HEK293 (cell line): ENCODE results near the gene DNAH9.

ENCODE experiments used
- CTCF ChIA-PET: fragments of 350-600 bp; formaldehyde crosslinking; extraction: SDS; loops from one replicate; lab custom pipeline; 2021; ENCODE audit warnings: antibody characterized with exemption; lab: Yijun Ruan, JAX
- POLR2A ChIA-PET: fragments of 300-600 bp; formaldehyde crosslinking; extraction: SDS; loops from one replicate; lab custom pipeline; 2020; ENCODE audit warnings: antibody characterized with exemption, inconsistent platforms; lab: Yijun Ruan, JAX
- H3K27ac ChIP-seq: fragments of 200-500 bp; sonication (Bioruptor generic); 2 replicates; pipeline ENCODE4 v1.5.1; 2014; ENCODE audit warnings: low read depth, low read length, control low read depth, inconsistent platforms; ENCODE audit errors: extremely low read depth
- H3K36me3 ChIP-seq, 2 experiments: fragments of 200-500 bp in 1 of 2; sonication (Bioruptor generic) in 1 of 2; 1 replicate in 1 of 2; 2 replicates in 1 of 2; pipeline ENCODE4 v1.5.1; 2014 to 2017; ENCODE audit warnings: inconsistent platforms in 2 of 2, low read length in 2 of 2; ENCODE audit not compliant: control insufficient read depth in 2 of 2, insufficient read depth in 1 of 2
- H3K4me1 ChIP-seq: fragments of 200-500 bp; sonication (Bioruptor generic); 2 replicates; pipeline ENCODE4 v1.5.1; 2014; ENCODE audit warnings: mild to moderate bottlenecking, low read length, inconsistent platforms; ENCODE audit not compliant: control insufficient read depth, insufficient read depth
- H3K4me3 ChIP-seq: 2 replicates; pipeline ENCODE4 v1.5.1; 2011; ENCODE audit warnings: low read depth, mild to moderate bottlenecking, control low read depth, low read length, moderate library complexity
- H3K9me3 ChIP-seq: fragments of 200-500 bp; sonication (Bioruptor generic); 2 replicates; pipeline ENCODE4 v1.5.1; 2014; ENCODE audit warnings: low read depth, low read length, inconsistent platforms; ENCODE audit not compliant: control insufficient read depth, insufficient read depth
- HOXA7 ChIP-seq: sonication (generic); formaldehyde crosslinking; IDR thresholded peaks from 2 replicates; pipeline ENCODE4 v1.8.1; 2022; ENCODE audit warnings: missing genetic modification reagents, borderline replicate concordance
- IKZF3 ChIP-seq: fragments of 450-650 bp; IDR thresholded peaks from 2 replicates; pipeline ENCODE4 v1.5.0; 2018; ENCODE audit warnings: missing biosample characterization, mild to moderate bottlenecking, missing genetic modification characterization, moderate library complexity
- KLF10 ChIP-seq: fragments of 450-650 bp; IDR thresholded peaks from 2 replicates; pipeline ENCODE4 v1.5.1; 2018; ENCODE audit warnings: missing biosample characterization, mild to moderate bottlenecking, missing genetic modification characterization
- KLF8 ChIP-seq: fragments of 450-650 bp; formaldehyde crosslinking; IDR thresholded peaks from 2 replicates; pipeline ENCODE4 v1.5.1; 2016; ENCODE audit warnings: missing biosample characterization, missing genetic modification characterization
- MEIS1 ChIP-seq: sonication (generic); formaldehyde crosslinking; IDR thresholded peaks from 2 replicates; pipeline ENCODE4 v1.8.1; 2022; ENCODE audit warnings: missing genetic modification reagents, mild to moderate bottlenecking, borderline replicate concordance
- RBAK ChIP-seq: fragments of 450-650 bp; formaldehyde crosslinking; IDR thresholded peaks from 2 replicates; pipeline ENCODE4 v1.5.1; 2016; ENCODE audit warnings: missing biosample characterization, missing genetic modification characterization
- SALL2 ChIP-seq: fragments of 450-650 bp; formaldehyde crosslinking; IDR thresholded peaks from 2 replicates; pipeline ENCODE4 v1.5.0; 2017; ENCODE audit warnings: missing biosample characterization, mild to moderate bottlenecking, missing genetic modification characterization, borderline replicate concordance
- ZFHX2 ChIP-seq: fragments of 450-650 bp; formaldehyde crosslinking; conservative IDR thresholded peaks from 2 replicates; pipeline ENCODE4 v1.5.1; 2016; ENCODE audit warnings: missing biosample characterization, missing genetic modification characterization
- ZIC2 ChIP-seq: fragments of 450-650 bp; formaldehyde crosslinking; IDR thresholded peaks from 2 replicates; pipeline ENCODE4 v1.5.1; 2016; ENCODE audit warnings: missing biosample characterization, missing genetic modification characterization
- ZNF121 ChIP-seq: fragments of 450-650 bp; formaldehyde crosslinking; IDR thresholded peaks from 2 replicates; pipeline ENCODE4 v1.5.1; 2016; ENCODE audit warnings: missing biosample characterization, missing genetic modification characterization
- ZNF155 ChIP-seq: fragments of 450-650 bp; formaldehyde crosslinking; IDR thresholded peaks from 2 replicates; pipeline ENCODE4 v1.5.1; 2016; ENCODE audit warnings: missing biosample characterization, missing genetic modification characterization
- ZNF211 ChIP-seq: fragments of 450-650 bp; formaldehyde crosslinking; IDR thresholded peaks from 2 replicates; pipeline ENCODE4 v1.5.1; 2016; ENCODE audit warnings: low read depth, missing biosample characterization, missing genetic modification characterization
- ZNF248 ChIP-seq: fragments of 450-650 bp; formaldehyde crosslinking; IDR thresholded peaks from 2 replicates; pipeline ENCODE4 v1.5.1; 2017; ENCODE audit warnings: missing biosample characterization, missing genetic modification characterization
- ZNF302 ChIP-seq: fragments of 450-650 bp; formaldehyde crosslinking; IDR thresholded peaks from 2 replicates; pipeline ENCODE4 v1.5.1; 2016; ENCODE audit warnings: missing biosample characterization, missing genetic modification characterization, low read depth
- ZNF354C ChIP-seq: fragments of 450-650 bp; formaldehyde crosslinking; IDR thresholded peaks from 2 replicates; pipeline ENCODE4 v1.5.1; 2016; ENCODE audit warnings: missing biosample characterization, missing genetic modification characterization, low read depth, borderline replicate concordance
- ZNF426 ChIP-seq: fragments of 450-650 bp; formaldehyde crosslinking; IDR thresholded peaks from 2 replicates; pipeline ENCODE4 v1.5.1; 2017; ENCODE audit warnings: missing biosample characterization, missing genetic modification characterization, mild to moderate bottlenecking, inconsistent platforms, moderate library complexity
- ZNF521 ChIP-seq: fragments of 450-650 bp; formaldehyde crosslinking; IDR thresholded peaks from 2 replicates; pipeline ENCODE4 v1.5.1; 2017; ENCODE audit warnings: missing biosample characterization, mild to moderate bottlenecking, missing genetic modification characterization
- ZNF560 ChIP-seq: fragments of 450-650 bp; formaldehyde crosslinking; IDR thresholded peaks from 2 replicates; pipeline ENCODE4 v1.5.1; 2017; ENCODE audit warnings: missing biosample characterization, missing genetic modification characterization, borderline replicate concordance
- ZNF571 ChIP-seq: fragments of 450-650 bp; formaldehyde crosslinking; IDR thresholded peaks from 2 replicates; pipeline ENCODE4 v1.5.0; 2017; ENCODE audit warnings: missing biosample characterization, missing genetic modification characterization
- ZNF677 ChIP-seq: fragments of 450-650 bp; IDR thresholded peaks from 2 replicates; pipeline ENCODE4 v1.5.0; 2018; ENCODE audit warnings: missing biosample characterization, mild to moderate bottlenecking, missing genetic modification characterization, moderate library complexity
- ZNF830 ChIP-seq: fragments of 450-650 bp; IDR thresholded peaks from 2 replicates; pipeline ENCODE4 v1.5.0; 2018; ENCODE audit warnings: missing biosample characterization, missing genetic modification characterization, low read depth, mild to moderate bottlenecking, moderate library complexity
- ZSCAN23 ChIP-seq: fragments of 450-650 bp; formaldehyde crosslinking; IDR thresholded peaks from 2 replicates; pipeline ENCODE4 v1.5.1; 2016; ENCODE audit warnings: missing biosample characterization, missing genetic modification characterization
- TF ChIP-seq, protein P1 (sequence below): fragments of 450-650 bp; formaldehyde crosslinking; IDR thresholded peaks from 2 replicates; pipeline ENCODE4 v1.5.1; 2017; ENCODE audit warnings: missing biosample characterization, missing genetic modification characterization
- TF ChIP-seq, protein P2 (sequence below): fragments of 450-650 bp; formaldehyde crosslinking; conservative IDR thresholded peaks from 2 replicates; pipeline ENCODE4 v1.5.1; 2016; ENCODE audit warnings: low read depth, missing biosample characterization, missing genetic modification characterization
- TF ChIP-seq, protein P3 (sequence below): fragments of 450-650 bp; formaldehyde crosslinking; conservative IDR thresholded peaks from 2 replicates; pipeline ENCODE4 v1.5.1; 2016; ENCODE audit warnings: low read depth, missing biosample characterization, missing genetic modification characterization

DNAH9 gene

DNA sequence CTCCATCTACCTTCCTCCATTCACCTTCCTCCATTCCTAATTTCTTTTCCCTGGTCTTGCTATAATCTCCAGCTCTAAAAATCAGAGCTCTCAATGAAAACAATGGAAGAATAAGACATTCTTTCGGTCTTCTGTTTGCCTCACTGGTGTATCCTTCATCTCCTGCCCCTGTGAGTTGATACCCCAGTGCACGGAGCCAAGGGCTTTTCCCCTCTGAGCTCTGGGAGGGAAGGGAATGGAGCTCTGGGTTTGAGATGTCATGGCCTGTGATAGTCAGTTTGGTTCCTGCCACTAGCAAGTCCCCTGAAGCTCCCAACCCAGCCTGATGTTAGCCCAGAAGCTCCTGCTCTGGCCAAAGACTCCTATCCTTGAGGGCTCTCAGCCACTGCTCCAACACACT lies 36.6 kb upstream of the DNAH9 start:
- no peaks in the 10 kb centered on the region for H3K4me1 ChIP-seq
- H3K9me3 ChIP-seq = no peaks in the 10 kb centered on the region
- no peak for TF ChIP-seq ZNF426 (tag by site-specific recombination)
- no peak for TF ChIP-seq KLF10 (tag by site-specific recombination)
- no peak for TF ChIP-seq IKZF3
- TF ChIP-seq HOXA7 (CRISPR knock-in tag) = no peak
- no peak for TF ChIP-seq ZNF302 (tag by site-specific recombination)
- TF ChIP-seq ZNF830 (tag by site-specific recombination) = no peak
- TF ChIP-seq ZNF155 (tag by site-specific recombination) = no peak
- TF ChIP-seq KLF8 = no peak
- TF ChIP-seq, protein P1, sequence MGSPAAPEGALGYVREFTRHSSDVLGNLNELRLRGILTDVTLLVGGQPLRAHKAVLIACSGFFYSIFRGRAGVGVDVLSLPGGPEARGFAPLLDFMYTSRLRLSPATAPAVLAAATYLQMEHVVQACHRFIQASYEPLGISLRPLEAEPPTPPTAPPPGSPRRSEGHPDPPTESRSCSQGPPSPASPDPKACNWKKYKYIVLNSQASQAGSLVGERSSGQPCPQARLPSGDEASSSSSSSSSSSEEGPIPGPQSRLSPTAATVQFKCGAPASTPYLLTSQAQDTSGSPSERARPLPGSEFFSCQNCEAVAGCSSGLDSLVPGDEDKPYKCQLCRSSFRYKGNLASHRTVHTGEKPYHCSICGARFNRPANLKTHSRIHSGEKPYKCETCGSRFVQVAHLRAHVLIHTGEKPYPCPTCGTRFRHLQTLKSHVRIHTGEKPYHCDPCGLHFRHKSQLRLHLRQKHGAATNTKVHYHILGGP (tag by site-specific recombination) = no peak
- no peak for TF ChIP-seq ZFHX2 (tag by site-specific recombination)
- TF ChIP-seq ZSCAN23 = no peak
- TF ChIP-seq, protein P2, sequence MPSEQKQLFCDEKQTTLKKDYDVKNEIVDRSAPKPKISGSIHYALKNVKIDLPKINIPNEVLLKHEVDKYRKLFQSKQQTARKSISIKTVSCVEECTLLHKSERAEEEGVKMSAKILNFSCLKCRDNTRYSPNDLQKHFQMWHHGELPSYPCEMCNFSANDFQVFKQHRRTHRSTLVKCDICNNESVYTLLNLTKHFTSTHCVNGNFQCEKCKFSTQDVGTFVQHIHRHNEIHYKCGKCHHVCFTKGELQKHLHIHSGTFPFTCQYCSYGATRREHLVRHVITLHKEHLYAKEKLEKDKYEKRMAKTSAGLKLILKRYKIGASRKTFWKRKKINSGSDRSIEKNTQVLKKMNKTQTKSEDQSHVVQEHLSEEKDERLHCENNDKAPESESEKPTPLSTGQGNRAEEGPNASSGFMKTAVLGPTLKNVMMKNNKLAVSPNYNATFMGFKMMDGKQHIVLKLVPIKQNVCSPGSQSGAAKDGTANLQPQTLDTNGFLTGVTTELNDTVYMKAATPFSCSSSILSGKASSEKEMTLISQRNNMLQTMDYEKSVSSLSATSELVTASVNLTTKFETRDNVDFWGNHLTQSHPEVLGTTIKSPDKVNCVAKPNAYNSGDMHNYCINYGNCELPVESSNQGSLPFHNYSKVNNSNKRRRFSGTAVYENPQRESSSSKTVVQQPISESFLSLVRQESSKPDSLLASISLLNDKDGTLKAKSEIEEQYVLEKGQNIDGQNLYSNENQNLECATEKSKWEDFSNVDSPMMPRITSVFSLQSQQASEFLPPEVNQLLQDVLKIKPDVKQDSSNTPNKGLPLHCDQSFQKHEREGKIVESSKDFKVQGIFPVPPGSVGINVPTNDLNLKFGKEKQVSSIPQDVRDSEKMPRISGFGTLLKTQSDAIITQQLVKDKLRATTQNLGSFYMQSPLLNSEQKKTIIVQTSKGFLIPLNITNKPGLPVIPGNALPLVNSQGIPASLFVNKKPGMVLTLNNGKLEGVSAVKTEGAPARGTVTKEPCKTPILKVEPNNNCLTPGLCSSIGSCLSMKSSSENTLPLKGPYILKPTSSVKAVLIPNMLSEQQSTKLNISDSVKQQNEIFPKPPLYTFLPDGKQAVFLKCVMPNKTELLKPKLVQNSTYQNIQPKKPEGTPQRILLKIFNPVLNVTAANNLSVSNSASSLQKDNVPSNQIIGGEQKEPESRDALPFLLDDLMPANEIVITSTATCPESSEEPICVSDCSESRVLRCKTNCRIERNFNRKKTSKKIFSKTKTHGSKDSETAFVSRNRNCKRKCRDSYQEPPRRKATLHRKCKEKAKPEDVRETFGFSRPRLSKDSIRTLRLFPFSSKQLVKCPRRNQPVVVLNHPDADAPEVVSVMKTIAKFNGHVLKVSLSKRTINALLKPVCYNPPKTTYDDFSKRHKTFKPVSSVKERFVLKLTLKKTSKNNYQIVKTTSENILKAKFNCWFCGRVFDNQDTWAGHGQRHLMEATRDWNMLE = no peak
- TF ChIP-seq ZNF521 (tag by site-specific recombination) = no peak
- TF ChIP-seq ZNF211 (tag by site-specific recombination) = no peak
- no peak for TF ChIP-seq ZNF354C (tag by site-specific recombination)
- TF ChIP-seq SALL2 (tag by site-specific recombination) = no peak
- no peak for TF ChIP-seq ZIC2
- no peak for TF ChIP-seq ZNF677 (tag by site-specific recombination)
- no peak for TF ChIP-seq MEIS1
- no peak for TF ChIP-seq ZNF571
- CTCF ChIA-PET = interaction anchor here (0.6 kb wide), 1 partner anchor 685 kb away, joined by 3 read pairs; no protein-coding TSS in a partner anchor
- POLR2A ChIA-PET = no interaction called here
- no peak overlapping the region for H3K27ac ChIP-seq
- H3K4me3 ChIP-seq = no peak overlapping the region
- no peaks in the 10 kb centered on the region for H3K36me3 ChIP-seq

DNA sequence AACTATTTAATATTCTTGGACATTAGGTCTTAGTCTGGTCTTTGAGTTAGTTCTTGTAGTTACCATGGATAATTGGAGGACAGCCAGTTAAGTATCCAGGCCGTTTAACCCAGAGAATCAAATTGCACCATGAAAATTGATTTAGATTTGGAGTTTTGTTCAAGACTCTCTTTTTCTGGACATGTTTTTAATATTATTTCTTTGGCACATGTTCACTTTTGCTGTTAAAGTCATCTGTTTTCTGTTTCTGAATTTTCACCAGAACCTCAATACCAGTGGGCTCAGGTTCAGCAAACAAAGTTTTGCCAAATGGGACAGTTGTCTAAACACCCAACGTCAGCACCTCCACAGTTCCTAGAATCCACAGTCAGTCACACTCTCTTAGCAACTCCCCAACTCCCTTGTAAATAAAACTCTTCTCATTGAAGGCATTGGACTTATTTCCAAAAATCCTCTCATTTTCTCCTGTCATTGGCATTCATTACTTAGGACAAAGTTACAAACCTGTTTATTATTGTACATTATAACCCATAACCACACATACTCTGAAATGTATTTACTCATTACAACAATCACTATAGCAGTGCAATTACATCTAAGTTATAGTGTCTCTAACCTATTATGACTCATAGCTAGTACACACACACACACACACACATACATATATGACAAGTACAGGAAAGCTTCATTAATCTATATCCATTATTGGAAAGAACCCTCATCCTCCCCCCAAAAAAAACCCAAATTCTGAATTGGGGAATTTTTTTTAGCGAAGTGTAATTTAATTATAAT lies 33.5 kb upstream of the DNAH9 start:
- no peak overlapping the region for H3K27ac ChIP-seq
- CTCF ChIA-PET = no interaction called here
- POLR2A ChIA-PET = no interaction called here
- no peaks in the 10 kb centered on the region for H3K9me3 ChIP-seq
- H3K36me3 ChIP-seq = no peaks in the 10 kb centered on the region
- no peaks in the 10 kb centered on the region for H3K4me1 ChIP-seq
- H3K4me3 ChIP-seq = no peak overlapping the region
- TF ChIP-seq, protein P3, sequence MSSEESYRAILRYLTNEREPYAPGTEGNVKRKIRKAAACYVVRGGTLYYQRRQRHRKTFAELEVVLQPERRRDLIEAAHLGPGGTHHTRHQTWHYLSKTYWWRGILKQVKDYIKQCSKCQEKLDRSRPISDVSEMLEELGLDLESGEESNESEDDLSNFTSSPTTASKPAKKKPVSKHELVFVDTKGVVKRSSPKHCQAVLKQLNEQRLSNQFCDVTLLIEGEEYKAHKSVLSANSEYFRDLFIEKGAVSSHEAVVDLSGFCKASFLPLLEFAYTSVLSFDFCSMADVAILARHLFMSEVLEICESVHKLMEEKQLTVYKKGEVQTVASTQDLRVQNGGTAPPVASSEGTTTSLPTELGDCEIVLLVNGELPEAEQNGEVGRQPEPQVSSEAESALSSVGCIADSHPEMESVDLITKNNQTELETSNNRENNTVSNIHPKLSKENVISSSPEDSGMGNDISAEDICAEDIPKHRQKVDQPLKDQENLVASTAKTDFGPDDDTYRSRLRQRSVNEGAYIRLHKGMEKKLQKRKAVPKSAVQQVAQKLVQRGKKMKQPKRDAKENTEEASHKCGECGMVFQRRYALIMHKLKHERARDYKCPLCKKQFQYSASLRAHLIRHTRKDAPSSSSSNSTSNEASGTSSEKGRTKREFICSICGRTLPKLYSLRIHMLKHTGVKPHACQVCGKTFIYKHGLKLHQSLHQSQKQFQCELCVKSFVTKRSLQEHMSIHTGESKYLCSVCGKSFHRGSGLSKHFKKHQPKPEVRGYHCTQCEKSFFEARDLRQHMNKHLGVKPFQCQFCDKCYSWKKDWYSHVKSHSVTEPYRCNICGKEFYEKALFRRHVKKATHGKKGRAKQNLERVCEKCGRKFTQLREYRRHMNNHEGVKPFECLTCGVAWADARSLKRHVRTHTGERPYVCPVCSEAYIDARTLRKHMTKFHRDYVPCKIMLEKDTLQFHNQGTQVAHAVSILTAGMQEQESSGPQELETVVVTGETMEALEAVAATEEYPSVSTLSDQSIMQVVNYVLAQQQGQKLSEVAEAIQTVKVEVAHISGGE (tag by site-specific recombination) = no peak
- TF ChIP-seq, protein P1 (tag by site-specific recombination) = no peak
- TF ChIP-seq ZNF248 (no peak), ZNF560 (tag by site-specific recombination) (no peak), ZNF211 (tag by site-specific recombination) (no peak), ZNF121 (tag by site-specific recombination) (no peak), RBAK (no peak)
